Stimulated activated CD8-positive, alpha-beta memory T cell treated with anti-CD3 and anti-CD28 coated beads, Interleukin-4, amount 100 ng/mL, for 4 hours (primary cell): ENCODE data around the gene PLCL2.

Experiments used
- DNase-seq, 2 donors: peaks; one replicate each; pipeline ENCODE4 v3.0.0-alpha.2; 2020; ENCODE audit warnings: low read depth in 2 of 2, low spot score in 1 of 2

Gene PLCL2

GRCh38 chr3:16888785-16889607 is 4.2 kb downstream of the PLCL2 start:
- no peak for DNase-seq

- no peak for DNase-seq
Observed at GRCh38 chr3:16890597-16891333, 6.0 kb downstream of the PLCL2 start.

- no peak for DNase-seq
Observed at GRCh38 chr3:16893618-16894200, 9.0 kb downstream of the PLCL2 start.

- no peak for DNase-seq
Observed at GRCh38 chr3:16896094-16896627, 11.4 kb downstream of the PLCL2 start.

GRCh38 chr3:16896820-16897219 is 12.1 kb downstream of the PLCL2 start:
- DNase-seq, result no peak

- DNase-seq, result peak in 1 of 2 donors; percentile 41
Observed at GRCh38 chr3:16897254-16897926, 12.6 kb downstream of the PLCL2 start.

GRCh38 chr3:16898595-16899395 is 14.0 kb downstream of the PLCL2 start:
- DNase-seq, result no peak

- no peak for DNase-seq
Observed at GRCh38 chr3:16899919-16900318, 15.2 kb downstream of the PLCL2 start.

GRCh38 chr3:16900779-16901440 is 16.2 kb downstream of the PLCL2 start:
- no peak for DNase-seq

- peak in 1 of 2 donors; percentile 47 for DNase-seq
Observed at GRCh38 chr3:16904423-16905417, 20.0 kb downstream of the PLCL2 start.

GRCh38 chr3:16905704-16906103 is 20.9 kb downstream of the PLCL2 start:
- DNase-seq, result no peak

GRCh38 chr3:16906682-16907081 is 21.9 kb downstream of the PLCL2 start:
- no peak for DNase-seq

- no peak for DNase-seq
Observed at GRCh38 chr3:16907243-16907642, 22.5 kb downstream of the PLCL2 start.

- no peak for DNase-seq
Observed at GRCh38 chr3:16908016-16908807, 23.5 kb downstream of the PLCL2 start.

GRCh38 chr3:16908896-16909295 is 24.1 kb downstream of the PLCL2 start:
- no peak for DNase-seq

- DNase-seq, result no peak
Observed at GRCh38 chr3:16909802-16910201, 25.0 kb downstream of the PLCL2 start.

- DNase-seq, result no peak
Observed at GRCh38 chr3:16910207-16910606, 25.5 kb downstream of the PLCL2 start.

- no peak for DNase-seq
Observed at GRCh38 chr3:16911916-16912315, 27.2 kb downstream of the PLCL2 start.
